ENCODE data around the gene ASTL. TPM values are rescaled to one million over a fixed set of nuclear protein-coding genes. Genes with fewer than 3 reads are reported as not detected.

ASTL gene
- 0.13 TPM in 1 of 2 replicates, not detected in the other for total RNA-seq

GRCh38 chr2:96138179-96139145 is at the start of gene ASTL:
ASTL (minus strand) TSS chr2:96138502; CDS start chr2:96138436, 66 bp downstream.
- FAIRE-seq = no peak
- TF ChIP-seq CTCF (IDR thresholded peaks at IDR 0.05; ENCODE audit: insufficient read depth, low read length, severe bottlenecking) = peak; percentile 66
- DNase-seq (ENCODE audit: low read depth) = peak; percentile 38
- H3K27me3 ChIP-seq (ENCODE audit: control insufficient read depth, insufficient read depth, low read length) = peaks cover 2% of the 10 kb centered on the region
- H3K36me3 ChIP-seq (ENCODE audit: control insufficient read depth, insufficient read depth, low read length) = peaks cover 2% of the 10 kb centered on the region
- no peak within 1 kb of the TSS for H3K4me3 ChIP-seq (ENCODE audit: low read depth, low read length)

- no peak for FAIRE-seq
- no peak for TF ChIP-seq CTCF (IDR thresholded peaks at IDR 0.05; ENCODE audit: insufficient read depth, low read length, severe bottlenecking)
- DNase-seq (ENCODE audit: low read depth) = no peak
- Histone ChIP-seq H3K27me3 (ENCODE audit: control insufficient read depth, insufficient read depth, low read length) (no peaks in the 10 kb centered on the region), H3K36me3 (ENCODE audit: control insufficient read depth, insufficient read depth, low read length) (peaks cover 8% of the 10 kb centered on the region), H3K4me3 (ENCODE audit: low read depth, low read length) (no peak overlapping the region)
These were observed 48.3 kb upstream of the ASTL start for GRCh38 chr2:96186562-96186961.

GRCh38 chr2:96185516-96185915 is 47.2 kb upstream of the ASTL start:
- H3K36me3 ChIP-seq (ENCODE audit: control insufficient read depth, insufficient read depth, low read length) = peaks cover 8% of the 10 kb centered on the region
- no peak for TF ChIP-seq CTCF (IDR thresholded peaks at IDR 0.05; ENCODE audit: insufficient read depth, low read length, severe bottlenecking)
- no peak for FAIRE-seq

GRCh38 chr2:96184989-96185388 is 46.7 kb upstream of the ASTL start:
- Histone ChIP-seq H3K36me3 (ENCODE audit: control insufficient read depth, insufficient read depth, low read length) (peaks cover 8% of the 10 kb centered on the region), H3K27me3 (ENCODE audit: control insufficient read depth, insufficient read depth, low read length) (no peaks in the 10 kb centered on the region), H3K4me3 (ENCODE audit: low read depth, low read length) (no peak overlapping the region)
- FAIRE-seq = no peak
- no peak for TF ChIP-seq CTCF (IDR thresholded peaks at IDR 0.05; ENCODE audit: insufficient read depth, low read length, severe bottlenecking)
- DNase-seq (ENCODE audit: low read depth) = no peak

More at GRCh38 chr2:96185516-96185915, 47.2 kb upstream of the ASTL start:
- Histone ChIP-seq H3K4me3 (ENCODE audit: low read depth, low read length) (no peak overlapping the region), H3K27me3 (ENCODE audit: control insufficient read depth, insufficient read depth, low read length) (no peaks in the 10 kb centered on the region)
- no peak for DNase-seq (ENCODE audit: low read depth)

- DNase-seq (ENCODE audit: low read depth) (no peak), FAIRE-seq (no peak)
- peaks cover 8% of the 10 kb centered on the region for H3K36me3 ChIP-seq (ENCODE audit: control insufficient read depth, insufficient read depth, low read length)
- no peak for TF ChIP-seq CTCF (IDR thresholded peaks at IDR 0.05; ENCODE audit: insufficient read depth, low read length, severe bottlenecking)
- H3K4me3 ChIP-seq (ENCODE audit: low read depth, low read length) = no peak overlapping the region
- no peaks in the 10 kb centered on the region for H3K27me3 ChIP-seq (ENCODE audit: control insufficient read depth, insufficient read depth, low read length)
These were observed 45.9 kb upstream of the ASTL start for GRCh38 chr2:96184188-96184587.

All from bronchial epithelial cell (primary cell).